CD4-positive, CD25-positive, alpha-beta regulatory T cell (primary cell): ENCODE measurements around the gene EBF3. TPM values are rescaled to one million over a fixed set of nuclear protein-coding genes. Genes with fewer than 3 reads are reported as not detected.

Experiments used
- ATAC-seq, 2 donors: fragments of 150-1000 bp; cut with Tn5 transposase; one replicate each; pipeline ENCODE4 v1.10.0; 2021; ENCODE audit warnings: low read depth in 2 of 2, moderate number of reproducible peaks in 2 of 2, moderate library complexity in 1 of 2
- DNase-seq, 3 donors: peaks; one replicate each; pipeline versions ENCODE4 v3.0.0 to v3.0.0-alpha.2; 2012 to 2022; ENCODE audit warnings: mixed read lengths in 1 of 3
- H3K27ac ChIP-seq: one replicate; pipeline ENCODE4 v1.7.0; 2013; ENCODE audit warnings: mild to moderate bottlenecking, low read length; ENCODE audit not compliant: insufficient read depth, poor library complexity, severe bottlenecking
- H3K27me3 ChIP-seq: one replicate; pipeline ENCODE4 v1.7.0; 2013; ENCODE audit warnings: low read length; ENCODE audit not compliant: control insufficient read depth, insufficient read depth
- H3K36me3 ChIP-seq: one replicate; pipeline ENCODE4 v1.7.0; 2013; ENCODE audit warnings: mild to moderate bottlenecking, low read length, moderate library complexity; ENCODE audit not compliant: control insufficient read depth, insufficient read depth
- H3K4me1 ChIP-seq: 2 replicates; pipeline ENCODE4 v1.7.0; 2013; ENCODE audit warnings: mild to moderate bottlenecking, low read length; ENCODE audit not compliant: insufficient read depth, control insufficient read depth, poor library complexity, severe bottlenecking
- H3K4me3 ChIP-seq: one replicate; pipeline ENCODE4 v1.7.0; 2013; ENCODE audit warnings: low read depth, mild to moderate bottlenecking, low read length, moderate library complexity
- H3K9me3 ChIP-seq, 2 experiments: 1 replicate in 1 of 2; 2 replicates in 1 of 2; pipeline ENCODE4 v1.7.0; 2013; ENCODE audit warnings: low read length in 2 of 2, mild to moderate bottlenecking in 1 of 2, moderate library complexity in 1 of 2; ENCODE audit not compliant: control insufficient read depth in 2 of 2
- H3K27ac Mint-ChIP-seq, 3 donors: one replicate each; pipeline ENCODE4 v1.8.0; 2020 to 2022; ENCODE audit warnings: mild to moderate bottlenecking in 3 of 3, mixed read lengths in 3 of 3, moderate library complexity in 2 of 3
- H3K27me3 Mint-ChIP-seq: one replicate; pipeline ENCODE4 v1.8.0; 2022; ENCODE audit warnings: mild to moderate bottlenecking, mixed read lengths
- H3K36me3 Mint-ChIP-seq: one replicate; pipeline ENCODE4 v1.8.0; 2020; ENCODE audit warnings: mixed read lengths
- H3K4me1 Mint-ChIP-seq, 4 donors: one replicate each; pipeline ENCODE4 v1.8.0; 2020 to 2022; ENCODE audit warnings: mixed read lengths in 4 of 4, mild to moderate bottlenecking in 1 of 4
- H3K4me3 Mint-ChIP-seq, 4 donors: one replicate each; pipeline ENCODE4 v1.8.0; 2020 to 2022; ENCODE audit warnings: mild to moderate bottlenecking in 4 of 4, mixed read lengths in 4 of 4, moderate library complexity in 3 of 4
- H3K9me3 Mint-ChIP-seq, 7 donors: one replicate each; pipeline ENCODE4 v1.8.0; 2020 to 2022; ENCODE audit warnings: mixed read lengths in 7 of 7, mild to moderate bottlenecking in 3 of 7, moderate library complexity in 2 of 7
- polyA plus RNA-seq, 4 donors: library from polyadenylated mRNA; unstranded; fragments of 300-500 nt; fragmentation: Illumina TruSeq; gene quantifications; one replicate each; pipeline ENCODE4 v1.2.3, GENCODE V29; 2021
- total RNA-seq: library from RNA; stranded (reverse); gene quantifications from one replicate; pipeline ENCODE4 v1.2.3, GENCODE V29; 2022

Gene EBF3
- total and polyA plus RNA-seq, 5 donors from 2014 or later = not detected

DNA sequence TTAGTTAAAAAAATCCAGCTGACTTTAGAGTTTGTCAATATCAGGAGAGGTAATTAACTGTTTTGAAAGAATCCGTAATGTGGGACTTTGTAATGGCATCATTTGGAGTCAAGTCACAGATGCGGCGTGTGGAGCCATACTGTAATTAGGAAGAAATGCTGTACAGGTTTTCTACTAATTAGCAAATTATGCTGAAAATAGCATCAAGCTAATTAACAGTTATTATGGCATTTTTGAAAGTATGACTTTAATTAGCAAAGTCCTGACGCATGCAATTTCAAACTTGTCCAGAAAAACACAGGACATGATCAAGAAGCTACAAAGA is 68.3 kb downstream of the EBF3 start:
- no peaks in the 10 kb centered on the region for H3K36me3 Mint-ChIP-seq
- H3K4me1 ChIP-seq = no peaks in the 10 kb centered on the region
- no peaks in the 10 kb centered on the region for H3K9me3 ChIP-seq
- no peak overlapping the region for H3K27ac Mint-ChIP-seq
- H3K9me3 Mint-ChIP-seq = peaks cover 0 to 3% (median 0%) of the 10 kb centered on the region in 7 donors
- H3K36me3 ChIP-seq = no peaks in the 10 kb centered on the region
- H3K27ac ChIP-seq = no peak overlapping the region
- no peak overlapping the region for H3K4me3 ChIP-seq
- ATAC-seq (no peak), DNase-seq (no peak)
- no peaks in the 10 kb centered on the region for H3K27me3 ChIP-seq
- peaks cover 0 to 1% (median 0%) of the 10 kb centered on the region in 4 donors for H3K4me1 Mint-ChIP-seq
- H3K27me3 Mint-ChIP-seq = peaks cover 9% of the 10 kb centered on the region
- H3K4me3 Mint-ChIP-seq = no peak overlapping the region

DNA sequence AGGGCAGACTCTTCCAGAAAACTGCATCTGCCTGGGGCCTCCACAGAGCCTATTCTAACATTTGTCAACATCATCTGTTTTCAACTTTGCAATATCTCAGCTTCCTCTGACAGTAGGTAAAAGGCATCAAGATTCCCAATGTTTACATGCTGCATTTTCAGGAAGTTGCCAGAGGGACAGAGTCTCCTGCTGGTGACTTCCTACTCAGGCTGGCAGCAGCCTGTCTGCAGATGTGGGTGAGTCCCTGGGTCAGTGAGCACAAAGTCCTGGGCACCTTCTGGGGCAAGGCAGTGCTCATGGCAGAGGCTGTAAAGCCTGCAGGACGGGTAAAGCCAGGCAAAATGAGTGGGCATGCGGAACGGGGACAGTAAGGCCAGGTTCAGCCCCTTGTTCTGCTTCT is 69.4 kb downstream of the EBF3 start:
- no peaks in the 10 kb centered on the region for H3K27me3 ChIP-seq
- peaks cover 0 to 3% (median 0%) of the 10 kb centered on the region in 7 donors for H3K9me3 Mint-ChIP-seq
- no peaks in the 10 kb centered on the region for H3K36me3 ChIP-seq
- H3K27ac ChIP-seq = no peak overlapping the region
- H3K27ac Mint-ChIP-seq = no peak overlapping the region
- no peak overlapping the region for H3K4me3 Mint-ChIP-seq
- peaks cover 6% of the 10 kb centered on the region for H3K27me3 Mint-ChIP-seq
- no peak overlapping the region for H3K4me3 ChIP-seq
- H3K4me1 Mint-ChIP-seq = peaks cover 0 to 4% (median 0%) of the 10 kb centered on the region in 4 donors
- no peaks in the 10 kb centered on the region for H3K36me3 Mint-ChIP-seq
- ATAC-seq = no peak
- no peak for DNase-seq
- H3K9me3 ChIP-seq = no peaks in the 10 kb centered on the region
- H3K4me1 ChIP-seq = no peaks in the 10 kb centered on the region

DNA sequence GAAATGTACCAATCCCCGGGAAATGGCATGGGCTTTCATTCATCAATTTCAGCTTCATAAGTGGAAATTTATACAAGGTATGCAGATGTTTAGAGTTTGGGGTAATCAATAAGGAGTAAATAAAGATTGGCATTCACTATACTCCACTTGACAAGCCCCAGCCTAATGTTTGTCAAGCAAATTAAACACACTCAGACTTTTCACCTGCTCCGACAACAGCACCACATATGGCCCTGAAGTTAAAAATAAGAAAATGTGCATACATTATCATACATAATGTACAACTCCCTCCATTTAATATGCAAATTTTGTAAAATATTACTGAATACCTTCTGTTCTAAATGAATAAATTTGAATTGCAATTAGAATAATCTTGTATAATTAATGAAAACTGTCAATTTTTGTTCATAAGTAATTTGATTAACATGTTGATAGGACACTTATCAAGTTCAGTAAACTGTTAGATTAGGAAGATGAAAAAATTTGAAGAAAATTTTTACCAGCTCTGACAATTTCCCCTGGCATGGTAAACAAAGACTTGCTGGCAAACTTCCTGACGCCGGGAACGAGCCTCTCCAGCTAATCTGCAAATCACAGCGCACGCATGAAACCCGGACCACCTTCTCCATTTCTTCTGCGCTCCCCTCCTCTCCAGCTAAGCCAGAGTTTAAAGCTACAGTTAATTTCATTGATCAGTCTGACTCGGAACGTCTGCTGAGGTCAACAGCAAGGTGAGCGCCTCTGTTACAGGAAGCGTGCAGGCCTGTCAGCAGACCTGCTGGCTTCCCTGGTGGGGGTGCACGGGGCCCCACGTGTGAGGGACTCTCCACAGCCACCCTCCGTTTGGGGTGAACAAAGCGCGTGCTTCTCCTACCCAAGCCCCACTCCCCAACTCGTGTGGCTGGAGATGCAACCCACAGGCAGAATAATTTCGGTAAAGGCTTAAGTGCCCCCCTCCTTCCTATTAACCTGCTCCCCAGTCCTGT is 70.7 kb downstream of the EBF3 start:
- no peak overlapping the region for H3K4me3 ChIP-seq
- Mint-ChIP-seq H3K9me3 (peaks cover 0 to 3% (median 0%) of the 10 kb centered on the region in 7 donors), H3K36me3 (no peaks in the 10 kb centered on the region), H3K4me3 (no peak overlapping the region), H3K4me1 (peaks cover 0 to 4% (median 0%) of the 10 kb centered on the region in 4 donors), H3K27ac (no peak overlapping the region), H3K27me3 (no peaks in the 10 kb centered on the region)
- H3K9me3 ChIP-seq = no peaks in the 10 kb centered on the region
- H3K27me3 ChIP-seq = no peaks in the 10 kb centered on the region
- no peaks in the 10 kb centered on the region for H3K36me3 ChIP-seq
- DNase-seq (no peak), ATAC-seq (no peak)
- H3K4me1 ChIP-seq = no peaks in the 10 kb centered on the region
- no peak overlapping the region for H3K27ac ChIP-seq

DNA sequence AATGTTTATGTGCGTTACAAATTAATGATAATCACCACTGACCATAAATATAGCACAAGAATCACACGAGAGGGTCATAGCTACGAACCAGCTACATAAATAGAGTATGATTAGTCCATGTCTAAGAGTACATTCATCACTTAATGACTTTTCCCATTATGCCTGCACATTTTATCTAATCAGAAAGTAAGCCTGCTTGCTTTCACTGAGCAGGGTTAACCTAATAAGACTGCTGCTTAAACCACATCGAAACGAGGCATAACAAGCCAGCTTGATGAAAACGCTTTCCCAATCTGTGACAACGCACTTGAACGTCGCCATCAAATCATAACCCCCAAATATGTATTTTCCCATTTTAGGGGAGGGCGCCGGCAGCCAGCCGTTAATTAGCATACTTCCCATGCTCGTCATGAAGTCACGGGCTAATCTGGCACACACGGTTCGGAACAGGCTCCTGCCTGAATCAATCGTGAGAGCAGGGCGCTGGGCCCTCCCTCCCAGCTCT is 71.5 kb downstream of the EBF3 start:
- no peak overlapping the region for H3K4me3 ChIP-seq
- H3K4me1 Mint-ChIP-seq = peaks cover 0 to 4% (median 0%) of the 10 kb centered on the region in 4 donors
- H3K9me3 Mint-ChIP-seq = no peaks in the 10 kb centered on the region
- H3K9me3 ChIP-seq = no peaks in the 10 kb centered on the region
- no peaks in the 10 kb centered on the region for H3K4me1 ChIP-seq
- H3K27ac ChIP-seq = no peak overlapping the region
- no peak for DNase-seq
- no peaks in the 10 kb centered on the region for H3K27me3 ChIP-seq
- no peak overlapping the region for H3K27ac Mint-ChIP-seq
- ATAC-seq = no peak
- no peaks in the 10 kb centered on the region for H3K36me3 Mint-ChIP-seq
- H3K27me3 Mint-ChIP-seq = no peaks in the 10 kb centered on the region
- H3K36me3 ChIP-seq = no peaks in the 10 kb centered on the region
- H3K4me3 Mint-ChIP-seq = no peak overlapping the region

DNA sequence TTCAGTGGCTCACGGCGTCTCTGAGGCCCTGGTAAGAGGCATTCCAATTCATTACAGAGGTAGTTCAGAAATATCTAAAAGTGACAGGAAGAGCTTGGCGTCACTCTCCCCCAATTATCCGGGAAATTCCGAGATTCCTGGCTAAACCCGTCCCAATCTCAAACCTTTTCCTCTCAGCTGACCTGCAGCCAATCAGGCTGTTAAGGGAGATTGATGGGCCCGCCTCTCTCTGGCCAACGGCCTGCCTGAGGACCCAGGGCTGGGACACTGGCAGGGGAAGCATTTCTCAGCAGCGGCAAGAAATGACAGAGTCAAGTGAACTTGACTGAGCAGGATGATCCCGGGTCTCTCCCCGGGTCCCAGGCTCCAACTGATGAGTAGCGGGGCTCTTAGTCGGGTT is 72.3 kb downstream of the EBF3 start:
- Mint-ChIP-seq H3K27me3 (no peaks in the 10 kb centered on the region), H3K9me3 (no peaks in the 10 kb centered on the region), H3K4me3 (no peak overlapping the region), H3K36me3 (no peaks in the 10 kb centered on the region), H3K4me1 (peaks cover 0 to 4% (median 0%) of the 10 kb centered on the region in 4 donors), H3K27ac (no peak overlapping the region)
- Histone ChIP-seq H3K4me3 (no peak overlapping the region), H3K9me3 (no peaks in the 10 kb centered on the region), H3K36me3 (no peaks in the 10 kb centered on the region), H3K4me1 (no peaks in the 10 kb centered on the region), H3K27ac (no peak overlapping the region), H3K27me3 (no peaks in the 10 kb centered on the region)
- DNase-seq = no peak
- ATAC-seq = no peak

DNA sequence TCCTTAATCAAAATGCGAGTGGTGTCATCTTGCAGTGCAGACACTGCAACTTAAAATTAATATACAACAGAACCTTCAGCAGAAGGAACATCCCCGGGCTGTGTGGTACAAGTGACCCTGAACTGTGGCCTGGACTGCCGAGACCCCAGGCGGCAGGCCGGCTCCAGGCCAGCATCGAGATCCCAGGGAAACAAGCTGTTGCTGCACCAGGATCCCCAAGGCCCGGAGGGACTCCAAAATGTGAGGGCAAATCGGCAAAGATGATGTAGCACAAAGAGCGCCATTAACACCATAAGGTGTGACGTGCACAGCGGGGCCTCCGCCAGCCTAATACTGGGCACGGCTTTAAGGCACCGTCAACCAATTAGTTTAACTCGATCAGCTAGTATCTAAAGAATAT is 73.9 kb downstream of the EBF3 start:
- ATAC-seq = no peak

DNA sequence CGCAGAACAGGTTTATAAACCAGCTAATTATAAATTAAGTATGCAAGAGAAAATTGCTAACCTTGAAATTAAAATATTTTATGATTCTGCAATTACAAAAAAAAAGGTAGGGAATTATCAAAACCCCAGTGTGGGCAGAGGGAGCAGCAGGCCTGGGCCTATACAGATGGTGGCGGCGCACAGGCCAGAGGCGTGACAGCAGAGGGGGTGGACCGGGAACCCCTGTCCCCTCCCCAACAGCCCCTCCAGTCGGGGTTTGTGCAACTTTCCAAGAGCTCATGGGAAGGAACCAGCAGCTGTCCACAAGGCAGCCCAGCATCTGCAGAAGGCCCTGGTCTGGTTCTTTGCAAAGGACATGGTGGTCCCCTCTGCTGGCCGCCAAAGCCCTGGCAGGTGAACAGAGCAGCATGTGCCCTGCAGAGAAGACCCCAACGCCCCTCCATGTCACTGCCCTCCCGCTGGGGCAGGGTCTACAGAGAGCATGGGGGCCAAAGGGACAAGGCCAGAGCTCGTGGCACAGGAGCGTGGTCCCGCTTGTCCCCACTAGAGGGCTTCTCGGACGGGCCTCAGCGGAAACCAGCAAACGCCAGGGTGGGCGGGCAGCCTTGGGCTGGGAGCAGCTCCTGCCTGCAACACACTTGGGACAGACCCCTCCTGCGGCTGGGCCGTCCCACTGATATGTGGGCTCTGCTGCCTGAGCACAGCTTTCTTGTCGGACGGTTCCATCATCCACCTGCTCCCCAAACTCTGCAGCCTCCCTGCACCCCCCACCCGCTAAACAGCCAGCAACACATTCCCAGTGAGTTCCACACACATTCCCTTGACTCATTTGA is 75.1 kb downstream of the EBF3 start:
- no peaks in the 10 kb centered on the region for H3K36me3 Mint-ChIP-seq
- Histone ChIP-seq H3K4me3 (no peak overlapping the region), H3K27me3 (no peaks in the 10 kb centered on the region), H3K27ac (no peak overlapping the region), H3K36me3 (no peaks in the 10 kb centered on the region), H3K4me1 (no peaks in the 10 kb centered on the region), H3K9me3 (no peaks in the 10 kb centered on the region)
- H3K4me3 Mint-ChIP-seq = no peak overlapping the region
- peaks cover 0 to 2% (median 0%) of the 10 kb centered on the region in 7 donors for H3K9me3 Mint-ChIP-seq
- no peak overlapping the region for H3K27ac Mint-ChIP-seq
- H3K27me3 Mint-ChIP-seq = no peaks in the 10 kb centered on the region
- peaks cover 0 to 4% (median 0%) of the 10 kb centered on the region in 4 donors for H3K4me1 Mint-ChIP-seq
- ATAC-seq (no peak), DNase-seq (peak in 2 of 3 donors; percentile 13 to 31)

More for the DNA sequence above, 73.9 kb downstream of the EBF3 start:
- no peak overlapping the region for H3K27ac ChIP-seq
- Mint-ChIP-seq H3K9me3 (no peaks in the 10 kb centered on the region), H3K4me1 (peaks cover 0 to 4% (median 0%) of the 10 kb centered on the region in 4 donors), H3K4me3 (no peak overlapping the region), H3K27me3 (no peaks in the 10 kb centered on the region), H3K36me3 (no peaks in the 10 kb centered on the region), H3K27ac (no peak overlapping the region)
- H3K27me3 ChIP-seq = no peaks in the 10 kb centered on the region
- no peak overlapping the region for H3K4me3 ChIP-seq
- no peak for DNase-seq
- H3K4me1 ChIP-seq = no peaks in the 10 kb centered on the region
- no peaks in the 10 kb centered on the region for H3K9me3 ChIP-seq
- no peaks in the 10 kb centered on the region for H3K36me3 ChIP-seq
